CD4-positive, alpha-beta T cell (primary cell): ENCODE results near the gene TMCO2. TPM values are rescaled to one million over a fixed set of nuclear protein-coding genes. Genes with fewer than 3 reads are reported as not detected.

Source experiments
- ATAC-seq: fragments of 200-7000 bp; cut with Tn5 transposase; one replicate; pipeline ENCODE4 v1.10.0; 2022; ENCODE audit warnings: mild to moderate bottlenecking; ENCODE audit not compliant: poor library complexity
- CTCF ChIA-PET: fragments of 350-600 bp; sonication (Branson Sonifier 250); formaldehyde crosslinking; loops from one replicate; lab custom pipeline; 2021; ENCODE audit warnings: antibody characterized with exemption, inconsistent platforms; lab: Charles Lee
- POLR2A ChIA-PET: fragments of 350-600 bp; sonication (Branson Sonifier 250); formaldehyde crosslinking; loops from one replicate; lab custom pipeline; 2021; ENCODE audit warnings: antibody characterized with exemption, inconsistent platforms; lab: Charles Lee
- DNase-seq, 14 experiments: peaks; one replicate each; pipeline ENCODE4 v3.0.0-alpha.2; 2013 to 2020; ENCODE audit warnings: mixed read lengths in 2 of 14
- H3K27ac ChIP-seq, 2 donors: one replicate each; pipeline versions ENCODE4 v1.5.1 to v1.7.0; 2013; ENCODE audit warnings: low read length in 2 of 2, low read depth in 1 of 2, mild to moderate bottlenecking in 1 of 2
- H3K27me3 ChIP-seq, 2 experiments: 1 replicate in 1 of 2; 2 replicates in 1 of 2; pipeline versions ENCODE4 v1.6.1 to v1.7.0; 2013; ENCODE audit warnings: low read length in 2 of 2, control low read depth in 1 of 2, mild to moderate bottlenecking in 1 of 2, moderate library complexity in 1 of 2; ENCODE audit not compliant: insufficient read depth in 2 of 2, control insufficient read depth in 1 of 2
- H3K36me3 ChIP-seq: one replicate; pipeline ENCODE4 v1.6.1; 2013; ENCODE audit warnings: low read length, control low read depth; ENCODE audit not compliant: insufficient read depth
- H3K4me1 ChIP-seq: one replicate; pipeline ENCODE4 v1.6.1; 2013; ENCODE audit warnings: low read length, control low read depth; ENCODE audit not compliant: insufficient read depth
- H3K4me3 ChIP-seq: one replicate; pipeline ENCODE4 v1.5.1; 2013; ENCODE audit warnings: mild to moderate bottlenecking, low read length, moderate library complexity
- H3K9me3 ChIP-seq, 2 experiments: 1 replicate in 1 of 2; 2 replicates in 1 of 2; pipeline versions ENCODE4 v1.6.1 to v1.7.0; 2013; ENCODE audit warnings: low read length in 2 of 2, mild to moderate bottlenecking in 2 of 2, control low read depth in 1 of 2, moderate library complexity in 1 of 2; ENCODE audit not compliant: control insufficient read depth in 1 of 2, insufficient read depth in 1 of 2
- H3K27ac Mint-ChIP-seq: one replicate; pipeline ENCODE4 v1.8.0; 2020; ENCODE audit warnings: mixed read lengths
- H3K27me3 Mint-ChIP-seq: one replicate; pipeline ENCODE4 v1.8.0; 2021; ENCODE audit warnings: mixed read lengths
- H3K36me3 Mint-ChIP-seq: one replicate; pipeline ENCODE4 v1.8.0; 2021; ENCODE audit warnings: low read depth, mixed read lengths
- H3K4me1 Mint-ChIP-seq: one replicate; pipeline ENCODE4 v1.8.0; 2021; ENCODE audit warnings: low read depth, mixed read lengths
- H3K4me3 Mint-ChIP-seq: one replicate; pipeline ENCODE4 v1.8.0; 2020; ENCODE audit warnings: mild to moderate bottlenecking, mixed read lengths
- H3K9me3 Mint-ChIP-seq: one replicate; pipeline ENCODE4 v1.8.0; 2020; ENCODE audit warnings: mixed read lengths
- intact Hi-C, 2 experiments: fragments of 100-400 bp; cut with DNase I in 1 of 2; cut with micrococcal nuclease in 1 of 2; formaldehyde crosslinking; loops; one replicate each; pipeline versions ENCODE4 v1.15.1 to v1.9.0; 2023 to 2025; cut with DNase I, micrococcal nuclease
- total RNA-seq, 174 experiments: library from RNA in 2 of 174; stranded (reverse) in 2 of 174; gene quantifications; one replicate each; pipeline ENCODE4 v1.2.3 and lab custom pipeline; 2021 to 2026
- TF ChIP-seq, protein P1 (sequence below): fragments of 200-600 bp; IDR thresholded peaks from one replicate; pipeline ENCODE4 v1.8.0; 2022; ENCODE audit warnings: antibody characterized with exemption, mild to moderate bottlenecking

TMCO2 gene
- total RNA-seq, 2 experiments from 2014 or later, result not detected

DNA sequence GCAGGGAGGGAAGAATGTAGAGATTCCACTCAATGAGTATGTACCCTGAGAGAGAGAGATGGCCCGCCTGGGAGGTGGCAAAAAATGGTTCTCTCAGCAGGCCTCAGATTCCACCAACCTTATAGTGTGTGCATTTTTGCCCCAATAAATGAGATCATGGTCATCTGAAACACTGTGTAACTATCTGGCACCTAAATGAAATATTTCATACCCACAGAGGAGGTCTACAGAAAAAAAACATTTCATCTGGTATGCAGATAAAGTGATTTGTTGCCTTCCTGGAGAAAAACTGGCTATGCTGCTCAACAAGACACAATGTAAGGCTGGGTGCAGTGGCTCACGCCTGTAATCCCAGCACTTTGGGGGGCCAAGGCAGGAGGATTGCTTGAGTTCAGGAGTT, 4.9 kb downstream of the TMCO2 start:
- H3K9me3 ChIP-seq, result no peaks in the 10 kb centered on the region
- Mint-ChIP-seq H3K27ac (no peak overlapping the region), H3K27me3 (no peaks in the 10 kb centered on the region), H3K4me1 (peaks cover 23% of the 10 kb centered on the region), H3K9me3 (no peaks in the 10 kb centered on the region), H3K4me3 (no peak overlapping the region), H3K36me3 (peaks cover 5% of the 10 kb centered on the region)
- TF ChIP-seq, protein P1, sequence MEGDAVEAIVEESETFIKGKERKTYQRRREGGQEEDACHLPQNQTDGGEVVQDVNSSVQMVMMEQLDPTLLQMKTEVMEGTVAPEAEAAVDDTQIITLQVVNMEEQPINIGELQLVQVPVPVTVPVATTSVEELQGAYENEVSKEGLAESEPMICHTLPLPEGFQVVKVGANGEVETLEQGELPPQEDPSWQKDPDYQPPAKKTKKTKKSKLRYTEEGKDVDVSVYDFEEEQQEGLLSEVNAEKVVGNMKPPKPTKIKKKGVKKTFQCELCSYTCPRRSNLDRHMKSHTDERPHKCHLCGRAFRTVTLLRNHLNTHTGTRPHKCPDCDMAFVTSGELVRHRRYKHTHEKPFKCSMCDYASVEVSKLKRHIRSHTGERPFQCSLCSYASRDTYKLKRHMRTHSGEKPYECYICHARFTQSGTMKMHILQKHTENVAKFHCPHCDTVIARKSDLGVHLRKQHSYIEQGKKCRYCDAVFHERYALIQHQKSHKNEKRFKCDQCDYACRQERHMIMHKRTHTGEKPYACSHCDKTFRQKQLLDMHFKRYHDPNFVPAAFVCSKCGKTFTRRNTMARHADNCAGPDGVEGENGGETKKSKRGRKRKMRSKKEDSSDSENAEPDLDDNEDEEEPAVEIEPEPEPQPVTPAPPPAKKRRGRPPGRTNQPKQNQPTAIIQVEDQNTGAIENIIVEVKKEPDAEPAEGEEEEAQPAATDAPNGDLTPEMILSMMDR, result no peak
- no peaks in the 10 kb centered on the region for H3K27me3 ChIP-seq
- POLR2A ChIA-PET, result no interaction called here
- intact Hi-C loops, result loop anchor here (10.0 kb wide), 2 partner anchors 122 to 132 kb away; partner anchors contain the start of gene SMAP2 (in 1 of the 2)
- H3K27ac ChIP-seq, result no peak overlapping the region
- H3K4me3 ChIP-seq, result no peak overlapping the region
- no peaks in the 10 kb centered on the region for H3K36me3 ChIP-seq
- CTCF ChIA-PET, result no interaction called here
- DNase-seq (no peak), ATAC-seq (no peak)
- peaks cover 7% of the 10 kb centered on the region for H3K4me1 ChIP-seq

DNA sequence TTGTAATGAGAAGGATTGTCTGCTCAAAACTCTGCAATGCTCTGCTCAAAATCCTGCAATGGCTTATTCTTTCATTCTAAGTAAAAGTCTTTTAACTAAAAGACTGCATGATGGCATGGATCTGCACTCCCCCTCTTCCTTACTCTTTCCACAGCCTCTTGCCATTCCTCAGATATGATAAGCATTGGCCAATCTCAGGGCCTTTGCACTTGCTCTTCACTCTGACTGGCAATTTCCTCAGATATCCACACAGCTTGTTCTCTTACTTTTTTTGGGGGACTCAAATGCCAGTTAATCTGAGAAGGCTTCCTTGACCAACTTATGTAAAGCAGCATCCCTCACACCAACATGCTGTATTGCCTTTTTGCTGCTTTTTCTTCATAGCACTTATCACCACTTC, 7.5 kb downstream of the TMCO2 start:
- Histone ChIP-seq H3K27ac (no peak overlapping the region), H3K9me3 (no peaks in the 10 kb centered on the region), H3K36me3 (peaks cover 2% of the 10 kb centered on the region), H3K4me3 (no peak overlapping the region), H3K4me1 (peaks cover 27% of the 10 kb centered on the region), H3K27me3 (no peaks in the 10 kb centered on the region)
- POLR2A ChIA-PET, result no interaction called here
- no peak for ATAC-seq
- intact Hi-C loops, result loop anchor here (5.0 to 10.0 kb wide), 5 partner anchors 120 to 513 kb away; partner anchors contain the start of genes SMAP2 (in 1 of the 2) and ZNF684 (in 1 of the 2)
- H3K36me3 Mint-ChIP-seq, result peaks cover 17% of the 10 kb centered on the region
- H3K4me1 Mint-ChIP-seq, result peaks cover 40% of the 10 kb centered on the region
- CTCF ChIA-PET, result interaction anchor here (1.0 to 1.3 kb wide), 2 partner anchors 60 to 100 kb away, joined by 3 to 5 read pairs; no protein-coding TSS in a partner anchor
- H3K9me3 Mint-ChIP-seq, result no peaks in the 10 kb centered on the region
- no peak for DNase-seq
- no peaks in the 10 kb centered on the region for H3K27me3 Mint-ChIP-seq
- TF ChIP-seq, protein P1, result no peak
- peak overlapping the region; percentile 37 for H3K27ac Mint-ChIP-seq
- no peak overlapping the region for H3K4me3 Mint-ChIP-seq

DNA sequence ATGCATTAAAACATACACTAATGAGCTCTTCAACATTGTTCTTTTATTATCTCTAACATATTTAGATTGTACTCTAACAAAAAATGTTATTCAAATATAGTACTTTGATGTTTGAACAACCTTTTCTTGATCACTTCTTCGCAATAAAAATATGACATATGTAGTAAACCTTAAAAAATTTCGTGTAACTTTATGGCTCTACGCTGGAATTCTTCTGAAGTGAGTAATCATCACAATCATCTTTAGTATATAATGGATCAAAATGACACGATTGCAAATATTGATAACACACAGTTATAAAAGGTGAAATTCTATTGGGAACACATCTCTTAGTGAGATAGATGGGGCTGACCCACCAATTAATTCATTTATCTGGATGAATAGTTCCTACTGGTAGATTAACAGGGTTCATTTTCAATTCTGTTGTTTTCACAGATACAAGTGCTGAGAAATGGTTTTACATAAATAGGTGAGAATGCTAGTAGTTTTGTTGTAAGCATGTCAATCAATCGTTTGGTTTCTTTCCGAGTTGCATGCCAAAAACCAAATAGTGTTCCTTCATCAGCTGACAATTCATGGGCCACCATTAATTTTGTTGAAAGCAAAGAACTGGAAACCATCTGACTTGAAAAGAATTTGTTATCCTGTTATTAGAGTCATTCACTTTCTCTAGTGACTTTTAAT, 8.8 kb downstream of the TMCO2 start:
- Histone ChIP-seq H3K9me3 (no peaks in the 10 kb centered on the region), H3K27ac (peak overlapping the region in 1 of 2 donors; percentile 99), H3K27me3 (no peaks in the 10 kb centered on the region), H3K4me3 (peak overlapping the region; percentile 86), H3K36me3 (peaks cover 14% of the 10 kb centered on the region), H3K4me1 (peaks cover 27% of the 10 kb centered on the region)
- DNase-seq (no peak), ATAC-seq (no peak)
- TF ChIP-seq, protein P1, result no peak
- Mint-ChIP-seq H3K36me3 (peaks cover 30% of the 10 kb centered on the region), H3K4me1 (peaks cover 52% of the 10 kb centered on the region), H3K27me3 (no peaks in the 10 kb centered on the region), H3K27ac (peak overlapping the region; percentile 99), H3K4me3 (peak overlapping the region; percentile 95), H3K9me3 (no peaks in the 10 kb centered on the region)
- ChIA-PET CTCF (interaction anchor here (1.0 to 1.2 kb wide), 2 partner anchors 59 to 82 kb away, joined by 5 read pairs; no protein-coding TSS in a partner anchor), POLR2A (interaction anchor here (0.7 to 1.8 kb wide), 8 partner anchors 14 to 435 kb away, joined by 3 to 15 read pairs (median 4); partner anchors contain the start of genes NFYC, SMAP2 and ZFP69B)
- intact Hi-C loops, result loop anchor here (2.0 to 10.0 kb wide), 7 partner anchors 58 to 514 kb away; partner anchors contain the start of genes RLF (in 1 of the 2), SMAP2 (in 1 of the 2) and ZNF684 (in 1 of the 2)
